ENCODE data around the gene MPP3. TPM values are rescaled to one million over a fixed set of nuclear protein-coding genes. Genes with fewer than 3 reads are reported as not detected.
A peak's percentile ranks its signal among the peaks of the same experiment; 100 is the strongest.

Gene MPP3
- total and polyA plus RNA-seq, 10 of the 15 experiments (the other 5 are each of a cell fraction or from before 2014, with no cell fraction given), result not detected

DNA sequence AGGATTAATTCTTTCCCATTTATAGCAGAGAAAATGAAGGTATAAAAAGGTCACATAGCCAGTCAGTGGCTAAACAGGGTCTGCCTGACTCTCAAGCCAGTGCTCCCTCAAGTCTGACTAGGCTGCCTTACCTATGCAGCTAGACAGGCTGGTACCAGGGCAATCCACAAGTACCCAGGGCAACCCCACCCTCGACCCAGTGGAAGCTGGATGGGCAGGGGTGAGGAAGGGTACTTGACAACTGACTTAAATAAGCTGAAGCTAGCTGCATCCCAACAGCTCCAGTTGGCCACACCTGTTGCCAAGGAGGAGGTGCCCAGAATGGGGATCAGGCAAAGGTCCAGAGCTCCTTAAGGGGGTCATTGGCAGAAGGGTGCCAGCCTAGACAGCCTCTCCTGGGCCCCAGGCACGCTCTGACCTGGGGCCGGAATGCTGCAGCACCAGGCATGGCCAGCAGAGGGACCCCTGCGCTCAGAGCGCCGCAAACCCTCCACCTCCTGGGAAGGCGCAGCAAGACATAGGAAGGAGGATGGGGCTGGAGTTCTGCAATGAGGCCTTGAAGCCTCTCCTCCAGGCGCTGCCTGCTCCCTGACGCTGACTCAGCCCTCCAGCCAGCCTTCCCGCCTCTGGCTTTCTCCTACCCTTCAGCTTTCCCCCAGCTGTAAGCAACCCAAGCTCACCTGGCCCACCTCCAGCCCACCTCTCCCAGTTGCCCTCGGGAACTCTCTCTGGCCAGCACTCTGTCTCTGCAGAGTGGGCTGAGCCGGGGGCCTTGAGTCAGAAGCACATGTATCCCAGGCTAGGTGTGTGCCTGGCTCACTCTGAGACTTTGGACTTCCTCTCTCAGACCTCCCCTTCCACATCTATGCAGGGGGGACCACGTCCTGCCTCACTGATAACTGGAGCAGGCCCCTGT is 45.6 kb upstream of the MPP3 start (continued):
- TF ChIP-seq, protein P1, sequence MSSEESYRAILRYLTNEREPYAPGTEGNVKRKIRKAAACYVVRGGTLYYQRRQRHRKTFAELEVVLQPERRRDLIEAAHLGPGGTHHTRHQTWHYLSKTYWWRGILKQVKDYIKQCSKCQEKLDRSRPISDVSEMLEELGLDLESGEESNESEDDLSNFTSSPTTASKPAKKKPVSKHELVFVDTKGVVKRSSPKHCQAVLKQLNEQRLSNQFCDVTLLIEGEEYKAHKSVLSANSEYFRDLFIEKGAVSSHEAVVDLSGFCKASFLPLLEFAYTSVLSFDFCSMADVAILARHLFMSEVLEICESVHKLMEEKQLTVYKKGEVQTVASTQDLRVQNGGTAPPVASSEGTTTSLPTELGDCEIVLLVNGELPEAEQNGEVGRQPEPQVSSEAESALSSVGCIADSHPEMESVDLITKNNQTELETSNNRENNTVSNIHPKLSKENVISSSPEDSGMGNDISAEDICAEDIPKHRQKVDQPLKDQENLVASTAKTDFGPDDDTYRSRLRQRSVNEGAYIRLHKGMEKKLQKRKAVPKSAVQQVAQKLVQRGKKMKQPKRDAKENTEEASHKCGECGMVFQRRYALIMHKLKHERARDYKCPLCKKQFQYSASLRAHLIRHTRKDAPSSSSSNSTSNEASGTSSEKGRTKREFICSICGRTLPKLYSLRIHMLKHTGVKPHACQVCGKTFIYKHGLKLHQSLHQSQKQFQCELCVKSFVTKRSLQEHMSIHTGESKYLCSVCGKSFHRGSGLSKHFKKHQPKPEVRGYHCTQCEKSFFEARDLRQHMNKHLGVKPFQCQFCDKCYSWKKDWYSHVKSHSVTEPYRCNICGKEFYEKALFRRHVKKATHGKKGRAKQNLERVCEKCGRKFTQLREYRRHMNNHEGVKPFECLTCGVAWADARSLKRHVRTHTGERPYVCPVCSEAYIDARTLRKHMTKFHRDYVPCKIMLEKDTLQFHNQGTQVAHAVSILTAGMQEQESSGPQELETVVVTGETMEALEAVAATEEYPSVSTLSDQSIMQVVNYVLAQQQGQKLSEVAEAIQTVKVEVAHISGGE (CRISPR knock-in tag; IDR thresholded peaks at IDR 0.05), result no peak
- TF ChIP-seq, protein P2, sequence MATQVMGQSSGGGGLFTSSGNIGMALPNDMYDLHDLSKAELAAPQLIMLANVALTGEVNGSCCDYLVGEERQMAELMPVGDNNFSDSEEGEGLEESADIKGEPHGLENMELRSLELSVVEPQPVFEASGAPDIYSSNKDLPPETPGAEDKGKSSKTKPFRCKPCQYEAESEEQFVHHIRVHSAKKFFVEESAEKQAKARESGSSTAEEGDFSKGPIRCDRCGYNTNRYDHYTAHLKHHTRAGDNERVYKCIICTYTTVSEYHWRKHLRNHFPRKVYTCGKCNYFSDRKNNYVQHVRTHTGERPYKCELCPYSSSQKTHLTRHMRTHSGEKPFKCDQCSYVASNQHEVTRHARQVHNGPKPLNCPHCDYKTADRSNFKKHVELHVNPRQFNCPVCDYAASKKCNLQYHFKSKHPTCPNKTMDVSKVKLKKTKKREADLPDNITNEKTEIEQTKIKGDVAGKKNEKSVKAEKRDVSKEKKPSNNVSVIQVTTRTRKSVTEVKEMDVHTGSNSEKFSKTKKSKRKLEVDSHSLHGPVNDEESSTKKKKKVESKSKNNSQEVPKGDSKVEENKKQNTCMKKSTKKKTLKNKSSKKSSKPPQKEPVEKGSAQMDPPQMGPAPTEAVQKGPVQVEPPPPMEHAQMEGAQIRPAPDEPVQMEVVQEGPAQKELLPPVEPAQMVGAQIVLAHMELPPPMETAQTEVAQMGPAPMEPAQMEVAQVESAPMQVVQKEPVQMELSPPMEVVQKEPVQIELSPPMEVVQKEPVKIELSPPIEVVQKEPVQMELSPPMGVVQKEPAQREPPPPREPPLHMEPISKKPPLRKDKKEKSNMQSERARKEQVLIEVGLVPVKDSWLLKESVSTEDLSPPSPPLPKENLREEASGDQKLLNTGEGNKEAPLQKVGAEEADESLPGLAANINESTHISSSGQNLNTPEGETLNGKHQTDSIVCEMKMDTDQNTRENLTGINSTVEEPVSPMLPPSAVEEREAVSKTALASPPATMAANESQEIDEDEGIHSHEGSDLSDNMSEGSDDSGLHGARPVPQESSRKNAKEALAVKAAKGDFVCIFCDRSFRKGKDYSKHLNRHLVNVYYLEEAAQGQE (IDR thresholded peaks at IDR 0.05; ENCODE audit: low read depth, low read length), result no peak
- TF ChIP-seq FOXM1 (IDR thresholded peaks at IDR 0.05; ENCODE audit: low read depth, low read length) (no peak), SMC3 (IDR thresholded peaks at IDR 0.05; ENCODE audit: borderline replicate concordance, low read length) (peak; percentile 64), ZNF24 (IDR thresholded peaks at IDR 0.05) (no peak), SMAD1 (IDR thresholded peaks at IDR 0.05; ENCODE audit: low read depth, partially characterized antibody) (no peak), ZZZ3 (IDR thresholded peaks at IDR 0.05; ENCODE audit: control insufficient read depth, insufficient read length, low read depth) (no peak), ZNF384 (IDR thresholded peaks at IDR 0.05; ENCODE audit: borderline replicate concordance, low read depth, low read length) (no peak), STAT1 (conservative IDR thresholded peaks at IDR 0.05) (no peak), POU2F2 (IDR thresholded peaks at IDR 0.05; ENCODE audit: borderline replicate concordance, low read depth, low read length) (no peak), YY1 (IDR thresholded peaks at IDR 0.05; ENCODE audit: low read depth, low read length) (0 out of 2 replicates have a peak, but pooled peaks have one; percentile 20), TARDBP (IDR thresholded peaks at IDR 0.05; ENCODE audit: borderline replicate concordance) (no peak), RAD21 (IDR thresholded peaks at IDR 0.05; ENCODE audit: insufficient read depth, low read depth, low read length) (peak; percentile 63), EZH2 (IDR thresholded peaks at IDR 0.05; ENCODE audit: borderline replicate concordance, control insufficient read depth, low read depth, low read length) (no peak)
- TF ChIP-seq, protein P3, sequence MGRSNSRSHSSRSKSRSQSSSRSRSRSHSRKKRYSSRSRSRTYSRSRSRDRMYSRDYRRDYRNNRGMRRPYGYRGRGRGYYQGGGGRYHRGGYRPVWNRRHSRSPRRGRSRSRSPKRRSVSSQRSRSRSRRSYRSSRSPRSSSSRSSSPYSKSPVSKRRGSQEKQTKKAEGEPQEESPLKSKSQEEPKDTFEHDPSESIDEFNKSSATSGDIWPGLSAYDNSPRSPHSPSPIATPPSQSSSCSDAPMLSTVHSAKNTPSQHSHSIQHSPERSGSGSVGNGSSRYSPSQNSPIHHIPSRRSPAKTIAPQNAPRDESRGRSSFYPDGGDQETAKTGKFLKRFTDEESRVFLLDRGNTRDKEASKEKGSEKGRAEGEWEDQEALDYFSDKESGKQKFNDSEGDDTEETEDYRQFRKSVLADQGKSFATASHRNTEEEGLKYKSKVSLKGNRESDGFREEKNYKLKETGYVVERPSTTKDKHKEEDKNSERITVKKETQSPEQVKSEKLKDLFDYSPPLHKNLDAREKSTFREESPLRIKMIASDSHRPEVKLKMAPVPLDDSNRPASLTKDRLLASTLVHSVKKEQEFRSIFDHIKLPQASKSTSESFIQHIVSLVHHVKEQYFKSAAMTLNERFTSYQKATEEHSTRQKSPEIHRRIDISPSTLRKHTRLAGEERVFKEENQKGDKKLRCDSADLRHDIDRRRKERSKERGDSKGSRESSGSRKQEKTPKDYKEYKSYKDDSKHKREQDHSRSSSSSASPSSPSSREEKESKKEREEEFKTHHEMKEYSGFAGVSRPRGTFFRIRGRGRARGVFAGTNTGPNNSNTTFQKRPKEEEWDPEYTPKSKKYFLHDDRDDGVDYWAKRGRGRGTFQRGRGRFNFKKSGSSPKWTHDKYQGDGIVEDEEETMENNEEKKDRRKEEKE (IDR thresholded peaks at IDR 0.05), result no peak

Data from GM12878 (cell line).